SU-DHL-6 (cell line): ENCODE measurements around the gene HP.

Experiments used
- H2AFZ ChIP-seq: fragments of 200-600 bp; sonication (generic); 2 replicates; pipeline ENCODE4 v1.6.1; 2014; ENCODE audit warnings: low read depth, mild to moderate bottlenecking, moderate library complexity, mixed read lengths, antibody characterized with exemption, low read length; ENCODE audit not compliant: severe bottlenecking
- H3F3A ChIP-seq: fragments of 200-600 bp; shearing (Covaris generic); 2 replicates; pipeline ENCODE4 v1.6.0; 2016; ENCODE audit warnings: antibody characterized with exemption, mild to moderate bottlenecking; ENCODE audit not compliant: insufficient read depth
- H3K27ac ChIP-seq: fragments of 200-600 bp; sonication (generic); 2 replicates; pipeline ENCODE4 v1.5.1; 2016; ENCODE audit warnings: low read depth, mild to moderate bottlenecking, low read length, moderate library complexity, mixed read lengths
- H3K27me3 ChIP-seq: fragments of 200-600 bp; sonication (generic), shearing (Covaris generic); 2 replicates; pipeline ENCODE4 v1.6.0; 2014; ENCODE audit warnings: mild to moderate bottlenecking, low read length
- H3K36me3 ChIP-seq: fragments of 200-600 bp; sonication (generic); 2 replicates; pipeline ENCODE4 v1.6.1; 2014; ENCODE audit warnings: mild to moderate bottlenecking, low read length, mixed read lengths
- H3K4me2 ChIP-seq: fragments of 300-600, 200-600 bp; shearing (Covaris generic), sonication (generic); 2 replicates; pipeline ENCODE4 v1.6.0; 2014; ENCODE audit warnings: low read length, low read depth, mild to moderate bottlenecking; ENCODE audit not compliant: poor library complexity, severe bottlenecking
- H3K4me3 ChIP-seq: fragments of 200-600 bp; sonication (generic); 2 replicates; pipeline ENCODE4 v1.5.1; 2014; ENCODE audit warnings: antibody characterized with exemption, low read length, mild to moderate bottlenecking, mixed read lengths; ENCODE audit not compliant: insufficient read depth, poor library complexity, severe bottlenecking
- H3K79me2 ChIP-seq: fragments of 200-600 bp; sonication (generic); 2 replicates; pipeline ENCODE4 v1.6.1; 2014; ENCODE audit warnings: mild to moderate bottlenecking, low read length, moderate library complexity; ENCODE audit not compliant: insufficient read depth
- H3K9ac ChIP-seq: fragments of 200-600 bp; sonication (generic); 2 replicates; pipeline ENCODE4 v1.7.0; 2014; ENCODE audit warnings: mild to moderate bottlenecking, low read length
- H3K9me2 ChIP-seq: fragments of 200-600 bp; sonication (generic); replicated peaks from 2 replicates; pipeline ENCODE4 v1.6.1; 2014; ENCODE audit warnings: low read length; ENCODE audit not compliant: insufficient read depth
- H3K9me3 ChIP-seq: fragments of 200-600 bp; sonication (generic); 2 replicates; pipeline ENCODE4 v1.6.1; 2014; ENCODE audit warnings: low read length, mixed read lengths; ENCODE audit not compliant: insufficient read depth
- H4K20me1 ChIP-seq: fragments of 200-600 bp; sonication (generic); 2 replicates; pipeline ENCODE4 v1.6.1; 2014; ENCODE audit warnings: low read depth, mild to moderate bottlenecking, antibody characterized with exemption, low read length, moderate library complexity, mixed read lengths
- EZH2phosphoT487 ChIP-seq: fragments of 200-600 bp; sonication (generic), shearing (Covaris generic); conservative IDR thresholded peaks from 2 replicates; pipeline ENCODE4 v1.6.1; 2018; ENCODE audit warnings: mild to moderate bottlenecking, antibody characterized with exemption, low read length, moderate library complexity, mixed read lengths
- TF ChIP-seq, protein P1 (sequence below): fragments of 200-600 bp; sonication (generic); IDR thresholded peaks from one replicate; pipeline ENCODE4 v1.5.1; 2017; ENCODE audit warnings: antibody characterized with exemption, mild to moderate bottlenecking, low read length, moderate library complexity; ENCODE audit not compliant: insufficient read depth, poor library complexity, severe bottlenecking

HP gene

DNA sequence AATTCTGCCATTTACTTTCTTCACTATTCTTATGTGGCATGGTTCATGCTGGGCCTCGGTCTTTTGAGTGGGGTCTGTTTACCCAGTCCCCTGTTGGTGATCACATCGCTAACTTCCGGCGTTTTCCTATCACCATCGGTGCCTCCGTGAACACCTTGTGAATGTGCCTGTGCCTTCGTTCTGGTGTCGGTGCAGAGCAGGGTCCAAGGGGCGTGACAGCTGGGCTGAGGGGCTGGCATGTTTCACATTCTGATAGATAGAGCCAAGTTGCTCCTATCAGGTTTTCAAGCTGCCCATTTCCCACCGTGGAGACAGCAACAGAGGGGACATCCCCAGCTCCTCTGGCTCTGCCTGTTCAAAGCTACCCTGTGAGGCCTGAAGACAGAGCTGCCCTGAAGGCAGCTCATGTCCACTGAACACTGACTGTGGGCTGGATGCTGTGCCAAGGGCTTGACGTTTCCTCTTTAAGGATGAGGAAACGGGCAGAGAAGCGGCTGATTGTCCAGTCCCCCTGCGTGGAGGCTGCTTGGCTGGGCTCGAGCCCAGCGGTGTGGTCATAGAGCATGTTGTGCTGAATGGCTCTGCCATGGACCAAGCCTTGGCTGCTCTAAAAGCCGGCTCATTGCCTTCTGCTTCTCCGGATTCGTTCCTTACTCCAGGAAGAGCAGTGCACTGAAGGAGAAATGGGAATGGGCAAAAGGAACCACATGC lies 28.7 kb upstream of the HP start:
- H3K9me3 ChIP-seq = no peaks in the 10 kb centered on the region
- no peaks in the 10 kb centered on the region for H3F3A ChIP-seq
- H3K36me3 ChIP-seq = no peaks in the 10 kb centered on the region
- no peaks in the 10 kb centered on the region for H4K20me1 ChIP-seq
- H3K4me2 ChIP-seq = no peak overlapping the region
- H3K9ac ChIP-seq = no peak overlapping the region
- H2AFZ ChIP-seq = no peak overlapping the region
- TF ChIP-seq, protein P1, sequence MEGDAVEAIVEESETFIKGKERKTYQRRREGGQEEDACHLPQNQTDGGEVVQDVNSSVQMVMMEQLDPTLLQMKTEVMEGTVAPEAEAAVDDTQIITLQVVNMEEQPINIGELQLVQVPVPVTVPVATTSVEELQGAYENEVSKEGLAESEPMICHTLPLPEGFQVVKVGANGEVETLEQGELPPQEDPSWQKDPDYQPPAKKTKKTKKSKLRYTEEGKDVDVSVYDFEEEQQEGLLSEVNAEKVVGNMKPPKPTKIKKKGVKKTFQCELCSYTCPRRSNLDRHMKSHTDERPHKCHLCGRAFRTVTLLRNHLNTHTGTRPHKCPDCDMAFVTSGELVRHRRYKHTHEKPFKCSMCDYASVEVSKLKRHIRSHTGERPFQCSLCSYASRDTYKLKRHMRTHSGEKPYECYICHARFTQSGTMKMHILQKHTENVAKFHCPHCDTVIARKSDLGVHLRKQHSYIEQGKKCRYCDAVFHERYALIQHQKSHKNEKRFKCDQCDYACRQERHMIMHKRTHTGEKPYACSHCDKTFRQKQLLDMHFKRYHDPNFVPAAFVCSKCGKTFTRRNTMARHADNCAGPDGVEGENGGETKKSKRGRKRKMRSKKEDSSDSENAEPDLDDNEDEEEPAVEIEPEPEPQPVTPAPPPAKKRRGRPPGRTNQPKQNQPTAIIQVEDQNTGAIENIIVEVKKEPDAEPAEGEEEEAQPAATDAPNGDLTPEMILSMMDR = no peak
- TF ChIP-seq EZH2phosphoT487 = no peak
- no peaks in the 10 kb centered on the region for H3K9me2 ChIP-seq
- H3K79me2 ChIP-seq = no peaks in the 10 kb centered on the region
- H3K4me3 ChIP-seq = no peak overlapping the region
- H3K27ac ChIP-seq = no peak overlapping the region
- H3K27me3 ChIP-seq = no peaks in the 10 kb centered on the region

DNA sequence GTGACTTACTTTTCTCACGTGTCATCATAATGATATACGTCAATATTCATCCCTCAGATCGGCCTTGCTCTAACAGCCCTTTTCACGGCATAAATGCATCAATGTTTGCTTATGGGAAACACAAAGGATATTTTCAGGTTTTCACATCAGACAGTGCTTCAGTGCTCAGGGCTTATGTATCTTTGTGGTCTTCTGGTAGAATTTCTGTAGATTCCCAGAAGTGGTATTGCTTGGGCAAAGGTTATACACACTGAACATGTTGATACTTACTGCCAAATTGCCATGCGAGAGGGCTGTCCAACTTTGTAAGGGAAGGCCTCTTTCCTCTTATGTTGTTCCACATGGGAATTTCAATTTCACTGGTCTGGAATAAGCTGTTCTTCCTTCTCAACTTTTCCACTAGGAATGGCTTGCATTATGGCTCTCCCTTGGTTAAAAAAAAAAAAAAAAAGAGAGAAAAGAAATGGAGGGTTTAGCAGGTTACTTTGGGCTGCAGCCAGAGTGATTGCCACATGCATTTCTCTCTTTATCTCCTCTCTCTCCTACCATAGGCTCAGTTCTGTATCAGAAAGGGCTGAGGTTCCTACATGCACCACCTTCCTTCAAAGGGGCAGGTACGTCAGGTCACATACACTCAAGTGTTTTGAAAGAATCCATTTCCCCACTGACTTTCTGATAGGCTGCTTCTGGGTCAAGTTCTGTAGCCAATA lies 26.5 kb upstream of the HP start:
- no peak for TF ChIP-seq EZH2phosphoT487
- TF ChIP-seq, protein P1 = no peak
- no peaks in the 10 kb centered on the region for H3K36me3 ChIP-seq
- H3K27ac ChIP-seq = no peak overlapping the region
- H3K9me3 ChIP-seq = no peaks in the 10 kb centered on the region
- no peak overlapping the region for H3K4me3 ChIP-seq
- H3K79me2 ChIP-seq = no peaks in the 10 kb centered on the region
- no peaks in the 10 kb centered on the region for H3K27me3 ChIP-seq
- no peak overlapping the region for H3K9ac ChIP-seq
- H4K20me1 ChIP-seq = no peaks in the 10 kb centered on the region
- H2AFZ ChIP-seq = no peak overlapping the region
- no peaks in the 10 kb centered on the region for H3F3A ChIP-seq
- no peak overlapping the region for H3K4me2 ChIP-seq
- H3K9me2 ChIP-seq = no peaks in the 10 kb centered on the region

DNA sequence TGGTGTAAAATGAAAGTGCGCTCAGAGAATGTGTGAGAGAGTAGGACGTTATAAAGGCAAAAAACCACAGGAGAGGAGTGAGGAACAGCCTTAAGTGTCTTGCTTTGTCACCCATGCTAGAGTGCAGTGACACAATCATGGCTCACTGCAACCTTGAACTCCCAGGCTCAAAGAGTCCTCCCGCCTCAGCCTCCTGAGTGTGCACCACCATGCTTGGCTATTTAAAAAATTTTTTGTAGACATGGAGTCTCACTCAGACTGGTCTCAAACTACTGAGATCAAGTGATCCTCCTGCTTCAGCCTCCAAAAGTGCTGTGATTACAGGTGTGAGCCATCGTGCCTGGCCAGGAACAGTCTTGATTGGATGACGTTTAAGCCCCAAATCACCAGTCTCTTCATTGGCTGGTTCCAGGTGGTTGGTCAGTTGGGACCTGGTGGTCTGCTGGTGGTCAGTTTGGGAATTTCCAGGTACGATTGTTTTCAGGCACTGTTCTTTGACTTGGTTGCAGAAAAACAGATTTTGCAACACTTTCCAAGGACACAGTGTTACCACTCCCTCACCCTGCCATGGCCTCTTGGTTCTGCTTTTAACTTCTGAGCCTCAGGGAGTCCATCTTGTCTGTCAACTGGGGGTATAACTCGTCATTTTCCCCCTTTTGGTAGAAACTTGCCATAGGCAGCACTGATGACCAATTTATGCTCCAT lies 24.6 kb upstream of the HP start:
- no peak overlapping the region for H3K9ac ChIP-seq
- H3K9me3 ChIP-seq = no peaks in the 10 kb centered on the region
- H3K79me2 ChIP-seq = no peaks in the 10 kb centered on the region
- H3K4me3 ChIP-seq = no peak overlapping the region
- no peaks in the 10 kb centered on the region for H4K20me1 ChIP-seq
- TF ChIP-seq, protein P1 = no peak
- no peak for TF ChIP-seq EZH2phosphoT487
- no peaks in the 10 kb centered on the region for H3F3A ChIP-seq
- H3K36me3 ChIP-seq = no peaks in the 10 kb centered on the region
- no peaks in the 10 kb centered on the region for H3K9me2 ChIP-seq
- H3K27me3 ChIP-seq = no peaks in the 10 kb centered on the region
- H3K27ac ChIP-seq = no peak overlapping the region
- no peak overlapping the region for H2AFZ ChIP-seq
- H3K4me2 ChIP-seq = no peak overlapping the region
